Omental fat pad (tissue), 4 donors: ENCODE results near the gene SDF2L1. TPM values are rescaled to one million over a fixed set of nuclear protein-coding genes. Genes with fewer than 3 reads are reported as not detected.
A peak's percentile ranks its signal among the peaks of the same experiment; 100 is the strongest.
"Not testable (repeated sequence)": the region's sequence is repeated elsewhere in the genome, so short reads cannot be mapped to it uniquely, and the experiment has no call there.

ENCODE experiments used
- ATAC-seq: fragments of 150-250 bp; one replicate; pipeline ENCODE4 v1.9.1; 2016; ENCODE audit warnings: mild to moderate bottlenecking, moderate library complexity; ENCODE audit not compliant: low FRiP score
- DNase-seq: peaks from one replicate; pipeline ENCODE4 v3.0.0-alpha.2; 2019; ENCODE audit warnings: low spot score
- total RNA-seq, 4 donors: library from RNA; depleted of rRNA; stranded (reverse); fragments of >200 nt; gene quantifications; one replicate each; pipeline ENCODE4 v1.1.0, GENCODE V29; 2016
- TF ChIP-seq, protein P1 (sequence below), 3 donors: fragments of 450-650 bp; IDR thresholded peaks; one replicate each; pipeline ENCODE4 v1.5.1; 2016 to 2017; ENCODE audit warnings: antibody characterized with exemption in 3 of 3, mild to moderate bottlenecking in 3 of 3, moderate library complexity in 2 of 3

The SDF2L1 gene, protein sequence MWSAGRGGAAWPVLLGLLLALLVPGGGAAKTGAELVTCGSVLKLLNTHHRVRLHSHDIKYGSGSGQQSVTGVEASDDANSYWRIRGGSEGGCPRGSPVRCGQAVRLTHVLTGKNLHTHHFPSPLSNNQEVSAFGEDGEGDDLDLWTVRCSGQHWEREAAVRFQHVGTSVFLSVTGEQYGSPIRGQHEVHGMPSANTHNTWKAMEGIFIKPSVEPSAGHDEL
- total RNA-seq = 10 to 100 TPM; 16.3 to 49.4 (median 34.0) TPM

DNA sequence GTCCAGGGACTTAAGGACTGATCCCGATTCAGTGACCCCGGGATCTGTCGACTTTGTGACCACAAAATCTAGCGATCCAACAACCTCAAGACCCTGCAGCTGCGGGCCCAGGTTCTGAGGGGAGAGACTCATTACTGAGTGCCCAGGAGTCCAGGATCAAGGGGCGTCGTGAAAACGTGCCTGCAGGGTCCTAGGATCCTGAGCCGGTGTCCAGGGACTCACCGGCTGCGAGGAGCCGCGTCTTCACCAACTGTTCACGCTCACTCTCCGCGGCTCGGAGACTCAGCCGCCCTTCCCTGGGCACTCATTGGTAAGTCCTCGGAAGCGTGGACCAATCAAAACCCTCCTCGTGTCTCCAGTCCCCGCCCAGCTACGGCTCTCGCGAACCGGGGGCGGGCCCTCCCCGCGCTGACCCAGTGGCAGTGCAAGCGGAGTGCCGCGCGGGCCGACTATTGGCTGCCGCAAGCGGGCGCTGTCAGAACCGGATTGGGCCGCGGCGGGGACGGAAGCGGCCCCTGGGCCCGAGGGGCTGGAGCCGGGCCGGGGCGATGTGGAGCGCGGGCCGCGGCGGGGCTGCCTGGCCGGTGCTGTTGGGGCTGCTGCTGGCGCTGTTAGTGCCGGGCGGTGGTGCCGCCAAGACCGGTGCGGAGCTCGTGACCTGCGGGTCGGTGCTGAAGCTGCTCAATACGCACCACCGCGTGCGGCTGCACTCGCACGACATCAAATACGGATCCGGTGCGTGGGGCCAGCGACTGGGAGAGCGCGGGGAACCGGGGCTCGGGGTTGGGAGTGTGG lies at the start of gene SDF2L1:
Gene SDF2L1 (plus strand): TSS at position 514 of the 795 bp plus-strand sequence. CDS start 35 bp downstream, at position 549.
- TF ChIP-seq, protein P1, sequence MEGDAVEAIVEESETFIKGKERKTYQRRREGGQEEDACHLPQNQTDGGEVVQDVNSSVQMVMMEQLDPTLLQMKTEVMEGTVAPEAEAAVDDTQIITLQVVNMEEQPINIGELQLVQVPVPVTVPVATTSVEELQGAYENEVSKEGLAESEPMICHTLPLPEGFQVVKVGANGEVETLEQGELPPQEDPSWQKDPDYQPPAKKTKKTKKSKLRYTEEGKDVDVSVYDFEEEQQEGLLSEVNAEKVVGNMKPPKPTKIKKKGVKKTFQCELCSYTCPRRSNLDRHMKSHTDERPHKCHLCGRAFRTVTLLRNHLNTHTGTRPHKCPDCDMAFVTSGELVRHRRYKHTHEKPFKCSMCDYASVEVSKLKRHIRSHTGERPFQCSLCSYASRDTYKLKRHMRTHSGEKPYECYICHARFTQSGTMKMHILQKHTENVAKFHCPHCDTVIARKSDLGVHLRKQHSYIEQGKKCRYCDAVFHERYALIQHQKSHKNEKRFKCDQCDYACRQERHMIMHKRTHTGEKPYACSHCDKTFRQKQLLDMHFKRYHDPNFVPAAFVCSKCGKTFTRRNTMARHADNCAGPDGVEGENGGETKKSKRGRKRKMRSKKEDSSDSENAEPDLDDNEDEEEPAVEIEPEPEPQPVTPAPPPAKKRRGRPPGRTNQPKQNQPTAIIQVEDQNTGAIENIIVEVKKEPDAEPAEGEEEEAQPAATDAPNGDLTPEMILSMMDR (IDR thresholded peaks at IDR 0.05) = no peak
- DNase-seq = peak; percentile 86
- peak; percentile 98 for ATAC-seq

DNA sequence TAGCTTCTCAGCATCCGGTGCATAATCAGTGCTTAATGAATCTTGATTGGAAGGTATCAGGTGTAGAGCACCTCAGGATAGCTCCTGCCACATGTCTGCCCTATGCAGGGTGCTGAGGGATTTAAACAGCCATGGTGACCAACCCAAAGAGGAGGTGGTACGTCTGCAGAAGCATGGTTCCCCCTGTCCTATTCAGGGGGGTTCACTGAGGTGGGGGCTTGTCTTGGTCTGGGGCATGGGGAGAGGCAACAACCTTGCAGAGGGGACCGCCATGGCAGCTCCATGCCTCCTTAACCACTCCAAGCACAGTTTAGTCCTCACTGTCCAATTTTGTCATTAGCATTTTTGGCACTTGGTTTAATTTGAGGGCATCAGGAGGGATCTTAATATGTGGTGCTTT lies 49.7 kb upstream of the SDF2L1 start:
- ATAC-seq (no peak), DNase-seq (no peak)
- TF ChIP-seq, protein P1 (IDR thresholded peaks at IDR 0.05) = no peak

DNA sequence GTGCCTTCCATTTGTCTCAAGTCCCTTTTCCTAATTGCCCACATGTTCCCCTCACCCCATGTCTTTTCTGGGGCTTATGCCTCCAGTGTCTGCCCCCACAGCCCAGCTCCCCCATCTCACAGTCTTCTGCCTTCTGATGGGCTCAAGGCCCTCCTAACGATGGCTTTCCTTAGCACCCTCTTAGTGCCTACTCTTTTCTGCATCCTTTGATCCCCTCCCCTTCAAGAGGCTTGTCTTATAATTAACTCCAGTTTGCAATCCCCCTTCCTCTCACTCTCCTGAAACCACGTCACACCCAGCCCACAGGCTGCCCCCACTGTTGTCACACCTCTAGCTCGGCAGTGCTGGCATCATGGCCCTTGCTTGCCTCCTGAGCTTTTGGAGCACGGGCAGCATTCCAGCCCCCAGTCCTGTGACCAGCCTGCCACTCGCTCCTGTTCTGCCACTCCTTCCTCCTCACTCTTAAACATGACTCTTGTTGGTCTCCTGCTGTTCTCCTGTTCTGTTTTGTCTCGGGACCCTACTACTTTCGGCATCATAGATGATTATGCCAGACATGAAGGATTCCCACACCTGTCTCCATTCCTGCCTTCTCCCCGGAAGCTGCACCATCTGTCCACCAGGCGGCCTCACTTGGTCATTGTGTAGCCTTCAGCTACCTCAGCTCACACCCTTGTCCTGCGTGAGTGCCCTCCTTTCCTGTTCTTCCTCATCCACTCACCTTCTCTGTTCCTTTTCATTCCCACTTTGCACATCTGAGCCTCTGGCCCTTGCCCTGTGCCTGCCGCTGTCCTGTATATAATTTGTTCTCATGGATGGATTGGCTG lies 48.5 kb upstream of the SDF2L1 start:
- no peak for DNase-seq
- no peak for ATAC-seq
- TF ChIP-seq, protein P1 (IDR thresholded peaks at IDR 0.05) = no peak

DNA sequence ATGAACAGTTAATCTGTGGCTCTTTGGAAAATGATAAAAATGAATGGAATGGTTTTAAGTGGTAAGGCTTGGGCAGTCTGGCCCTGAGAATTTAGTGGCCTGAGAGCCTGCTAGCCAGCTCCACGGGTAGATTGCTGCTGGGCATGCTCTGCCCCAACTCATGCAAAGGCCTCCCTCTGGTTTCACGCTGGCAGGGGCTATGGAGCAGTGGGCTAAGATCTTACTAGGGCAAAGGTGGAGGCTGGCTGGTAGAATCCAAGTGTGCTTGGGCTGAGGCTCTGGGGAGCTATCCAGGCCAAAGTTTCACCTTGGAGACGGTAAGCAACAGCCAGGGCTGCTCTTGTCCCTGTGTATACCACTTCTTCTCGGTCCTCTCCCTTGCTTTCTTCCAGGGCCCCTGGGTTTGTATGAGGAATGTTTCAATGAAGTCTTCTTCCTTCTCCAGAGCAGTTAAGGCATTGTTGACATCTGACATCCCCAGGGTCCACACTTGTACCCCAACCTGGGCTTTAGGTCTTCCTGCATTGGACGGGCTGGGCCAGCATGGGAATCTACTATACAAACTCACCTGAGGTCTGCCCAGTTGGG lies 47.1 kb upstream of the SDF2L1 start:
- ATAC-seq (no peak), DNase-seq (no peak)
- TF ChIP-seq, protein P1 (IDR thresholded peaks at IDR 0.05) = no peak

DNA sequence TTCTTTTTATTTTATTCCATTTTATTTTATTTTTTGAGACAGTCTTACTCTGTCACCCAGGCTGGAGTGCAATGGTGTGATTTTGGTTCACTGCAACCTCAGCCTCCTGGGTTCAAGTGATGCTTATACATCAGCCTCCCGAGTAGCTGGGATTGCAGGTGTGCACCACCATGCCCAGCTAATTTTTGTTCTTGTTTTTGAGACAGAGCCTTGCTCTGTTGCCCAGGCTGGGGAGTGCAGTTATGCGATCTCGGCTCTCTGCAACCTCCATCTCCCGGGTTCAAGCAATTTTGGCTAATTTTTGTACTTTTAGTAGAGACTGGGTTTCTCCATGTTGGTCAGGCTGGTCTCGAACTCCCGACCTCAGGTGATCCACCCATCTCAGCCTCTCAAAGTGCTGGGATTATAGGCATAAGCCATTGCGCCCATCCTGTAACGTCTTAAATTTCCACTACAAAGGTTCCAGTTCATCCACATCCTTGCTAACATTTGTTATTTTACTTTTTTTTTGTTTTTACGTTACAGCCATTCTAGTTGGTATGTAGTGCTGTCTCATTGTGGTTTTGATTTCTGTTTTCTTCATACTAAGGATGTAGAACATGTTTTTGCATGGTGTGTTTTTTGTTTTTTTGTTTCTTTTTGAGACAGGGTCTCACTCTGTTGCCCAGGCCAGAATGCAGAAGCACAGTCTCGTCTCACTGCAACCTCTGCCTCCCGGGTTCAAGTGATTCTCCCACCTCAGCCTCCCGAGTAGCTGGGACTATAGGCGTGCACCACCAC lies 45.6 kb upstream of the SDF2L1 start:
- DNase-seq, ATAC-seq: not testable (repeated sequence)

DNA sequence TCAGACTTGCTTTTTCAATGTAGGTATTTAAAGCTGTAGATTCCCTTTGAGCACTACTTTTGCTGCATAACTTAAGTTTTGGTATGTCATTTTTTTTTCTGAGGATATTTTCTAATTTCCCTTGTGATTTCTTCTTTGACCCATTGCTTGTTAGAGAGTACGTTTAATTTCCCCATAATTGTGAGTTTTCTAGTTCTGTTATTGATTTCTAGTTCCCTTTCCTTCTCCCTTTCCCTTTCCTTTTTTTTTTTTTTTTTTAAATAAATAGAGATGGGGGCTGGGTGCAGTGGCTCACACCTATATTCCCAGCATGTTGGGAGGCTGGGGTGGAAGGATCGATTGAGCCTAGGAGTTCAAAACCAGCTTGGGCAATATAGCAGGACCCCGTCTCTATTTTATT lies 43.8 kb upstream of the SDF2L1 start:
- DNase-seq = no peak
- ATAC-seq = no peak
- TF ChIP-seq, protein P1 (IDR thresholded peaks at IDR 0.05) = no peak
